Measurements from ENCODE around the gene ANKRD31. TPM values are rescaled to one million over a fixed set of nuclear protein-coding genes. Genes with fewer than 3 reads are reported as not detected.

The ANKRD31 gene
- total RNA-seq, 1 donor from 2014 or later: 0.07 TPM

- H3K9me3 Mint-ChIP-seq (ENCODE audit: unreplicated experiment): no peaks in the 10 kb centered on the region
- no peak overlapping the region for H3K4me3 ChIP-seq (ENCODE audit: insufficient read depth, low read depth, low read length)
- no peaks in the 10 kb centered on the region for H3K36me3 ChIP-seq (ENCODE audit: insufficient read depth, low read length)
- H3K9me3 ChIP-seq (ENCODE audit: insufficient read depth, low read depth, low read length): no peaks in the 10 kb centered on the region
- H3K4me1 ChIP-seq (ENCODE audit: insufficient read depth, low read length): no peaks in the 10 kb centered on the region
- no peaks in the 10 kb centered on the region for H3K27me3 Mint-ChIP-seq (ENCODE audit: low read depth, unreplicated experiment)
- H3K9ac ChIP-seq (ENCODE audit: low read length): no peak overlapping the region
- H3K79me2 ChIP-seq (ENCODE audit: insufficient read depth, low read length): no peaks in the 10 kb centered on the region
- H4K20me1 ChIP-seq (ENCODE audit: insufficient read depth, low read length): no peaks in the 10 kb centered on the region
- H3K4me2 ChIP-seq (ENCODE audit: low read length): no peak overlapping the region
- no peak for TF ChIP-seq CTCF (IDR thresholded peaks at IDR 0.05; ENCODE audit: insufficient read depth, low read depth, low read length)
- TF ChIP-seq EZH2 (IDR thresholded peaks at IDR 0.05; ENCODE audit: insufficient read depth, low read length): no peak
- no peak overlapping the region for H3K27ac ChIP-seq (ENCODE audit: low read depth, low read length)
- no peak overlapping the region for H3K27ac Mint-ChIP-seq (ENCODE audit: unreplicated experiment)
- peaks cover 2% of the 10 kb centered on the region for H3K4me1 Mint-ChIP-seq (ENCODE audit: low read depth, unreplicated experiment)
- H3K4me3 Mint-ChIP-seq (ENCODE audit: unreplicated experiment): no peak overlapping the region
- H2AFZ ChIP-seq (ENCODE audit: low read depth, low read length): no peak overlapping the region
- FAIRE-seq: no peak
- no peaks in the 10 kb centered on the region for H3K36me3 Mint-ChIP-seq (ENCODE audit: low read depth, unreplicated experiment)
- no peak for DNase-seq (ENCODE audit: low read depth)
- H3K27me3 ChIP-seq (ENCODE audit: insufficient read depth, low read length): no peaks in the 10 kb centered on the region
These were observed 33.7 kb downstream of the ANKRD31 start for GRCh38 chr5:75202935-75203334.

- Mint-ChIP-seq H3K4me1 (ENCODE audit: low read depth, unreplicated experiment) (peaks cover 2% of the 10 kb centered on the region), H3K27me3 (ENCODE audit: low read depth, unreplicated experiment) (no peaks in the 10 kb centered on the region), H3K27ac (ENCODE audit: unreplicated experiment) (no peak overlapping the region), H3K36me3 (ENCODE audit: low read depth, unreplicated experiment) (no peaks in the 10 kb centered on the region), H3K9me3 (ENCODE audit: unreplicated experiment) (no peaks in the 10 kb centered on the region), H3K4me3 (ENCODE audit: unreplicated experiment) (no peak overlapping the region)
- TF ChIP-seq CTCF (IDR thresholded peaks at IDR 0.05; ENCODE audit: insufficient read depth, low read depth, low read length) (no peak), EZH2 (IDR thresholded peaks at IDR 0.05; ENCODE audit: insufficient read depth, low read length) (no peak)
- no peaks in the 10 kb centered on the region for H3K9me3 ChIP-seq (ENCODE audit: insufficient read depth, low read depth, low read length)
- no peak overlapping the region for H3K4me3 ChIP-seq (ENCODE audit: insufficient read depth, low read depth, low read length)
- no peaks in the 10 kb centered on the region for H3K4me1 ChIP-seq (ENCODE audit: insufficient read depth, low read length)
- no peak overlapping the region for H3K9ac ChIP-seq (ENCODE audit: low read length)
- no peak overlapping the region for H2AFZ ChIP-seq (ENCODE audit: low read depth, low read length)
- H3K79me2 ChIP-seq (ENCODE audit: insufficient read depth, low read length): no peaks in the 10 kb centered on the region
- DNase-seq (ENCODE audit: low read depth): peak; percentile 3
- H3K36me3 ChIP-seq (ENCODE audit: insufficient read depth, low read length): no peaks in the 10 kb centered on the region
- no peak overlapping the region for H3K27ac ChIP-seq (ENCODE audit: low read depth, low read length)
- no peaks in the 10 kb centered on the region for H3K27me3 ChIP-seq (ENCODE audit: insufficient read depth, low read length)
- H3K4me2 ChIP-seq (ENCODE audit: low read length): no peak overlapping the region
- FAIRE-seq: no peak
- no peaks in the 10 kb centered on the region for H4K20me1 ChIP-seq (ENCODE audit: insufficient read depth, low read length)
These were observed 35.9 kb downstream of the ANKRD31 start for GRCh38 chr5:75200776-75201175.

GRCh38 chr5:75199946-75200345 is 36.7 kb downstream of the ANKRD31 start:
- no peak overlapping the region for H2AFZ ChIP-seq (ENCODE audit: low read depth, low read length)
- Mint-ChIP-seq H3K36me3 (ENCODE audit: low read depth, unreplicated experiment) (no peaks in the 10 kb centered on the region), H3K9me3 (ENCODE audit: unreplicated experiment) (no peaks in the 10 kb centered on the region), H3K27me3 (ENCODE audit: low read depth, unreplicated experiment) (no peaks in the 10 kb centered on the region), H3K27ac (ENCODE audit: unreplicated experiment) (no peak overlapping the region), H3K4me1 (ENCODE audit: low read depth, unreplicated experiment) (peaks cover 2% of the 10 kb centered on the region), H3K4me3 (ENCODE audit: unreplicated experiment) (no peak overlapping the region)
- H3K79me2 ChIP-seq (ENCODE audit: insufficient read depth, low read length): no peaks in the 10 kb centered on the region
- H3K4me1 ChIP-seq (ENCODE audit: insufficient read depth, low read length): no peaks in the 10 kb centered on the region
- no peak overlapping the region for H3K4me2 ChIP-seq (ENCODE audit: low read length)
- H3K4me3 ChIP-seq (ENCODE audit: insufficient read depth, low read depth, low read length): no peak overlapping the region
- DNase-seq (ENCODE audit: low read depth) (no peak), FAIRE-seq (no peak)
- no peak overlapping the region for H3K9ac ChIP-seq (ENCODE audit: low read length)
- no peaks in the 10 kb centered on the region for H3K27me3 ChIP-seq (ENCODE audit: insufficient read depth, low read length)
- no peaks in the 10 kb centered on the region for H4K20me1 ChIP-seq (ENCODE audit: insufficient read depth, low read length)
- TF ChIP-seq EZH2 (IDR thresholded peaks at IDR 0.05; ENCODE audit: insufficient read depth, low read length): no peak
- no peak for TF ChIP-seq CTCF (IDR thresholded peaks at IDR 0.05; ENCODE audit: insufficient read depth, low read depth, low read length)
- H3K27ac ChIP-seq (ENCODE audit: low read depth, low read length): no peak overlapping the region
- no peaks in the 10 kb centered on the region for H3K36me3 ChIP-seq (ENCODE audit: insufficient read depth, low read length)
- no peaks in the 10 kb centered on the region for H3K9me3 ChIP-seq (ENCODE audit: insufficient read depth, low read depth, low read length)

Data from astrocyte (in vitro differentiated cells and primary cell).